H1 (cell line): ENCODE data around the gene STPG1. TPM values are rescaled to one million over a fixed set of nuclear protein-coding genes. Genes with fewer than 3 reads are reported as not detected.

ENCODE experiments used
- CEBPB ChIP-seq: IDR thresholded peaks from 2 replicates; pipeline ENCODE4 v1.6.1; 2012; ENCODE audit warnings: low read depth, low read length
- EZH2 ChIP-seq: fragments of 200-600 bp; sonication (generic); IDR thresholded peaks from 2 replicates; pipeline ENCODE4 v1.7.1; 2012; ENCODE audit warnings: low read depth, mild to moderate bottlenecking, moderate library complexity, low read length, inconsistent platforms; ENCODE audit not compliant: severe bottlenecking
- JUN ChIP-seq: IDR thresholded peaks from 2 replicates; pipeline ENCODE4 v1.6.1; 2011; ENCODE audit warnings: low read depth, mild to moderate bottlenecking, improper control_type of control experiment, low read length
- NRF1 ChIP-seq: IDR thresholded peaks from 2 replicates; pipeline ENCODE4 v1.6.1; 2011; ENCODE audit warnings: mild to moderate bottlenecking, low read depth, low read length, improper control_type of control experiment
- polyA plus RNA-seq, 7 experiments: library from polyadenylated mRNA; depleted of rRNA in 3 of 7; stranded (reverse) in 5 of 7; unstranded in 2 of 7; fragments of >200 nt in 5 of 7; fragments of 200-250 nt in 2 of 7; gene quantifications; 1 replicate in 5 of 7; 2 replicates in 1 of 7; 4 replicates in 1 of 7; pipeline versions ENCODE4 v1.2.1 to v1.2.3, GENCODE V29; 2011 to 2013; ENCODE audit warnings: missing spikeins in 2 of 7, mixed read lengths in 2 of 7
- total RNA-seq: library from RNA; stranded (reverse); fragmentation: NEBNext Ultra II Directional; extraction: Animal tissue kit (Norgen Biotek cat#: 25700); gene quantifications from 2 replicates; pipeline ENCODE4 v1.2.1, GENCODE V29; 2021
- TF ChIP-seq, protein P1 (sequence below): fragments of 300-600 bp; sonication (generic); IDR thresholded peaks from 2 replicates; pipeline ENCODE4 v1.7.1; 2012; ENCODE audit warnings: low read length, moderate library complexity, mild to moderate bottlenecking, inconsistent platforms; ENCODE audit not compliant: insufficient replicate concordance
- TF ChIP-seq, protein P2 (sequence below), 3 experiments: IDR thresholded peaks; 1 replicate in 2 of 3; 2 replicates in 1 of 3; pipeline versions ENCODE4 v1.5.1 to v1.6.1; 2011; ENCODE audit warnings: low read length in 3 of 3, mild to moderate bottlenecking in 3 of 3, inconsistent platforms in 2 of 3, low read depth in 1 of 3, moderate library complexity in 1 of 3; ENCODE audit not compliant: insufficient read depth in 1 of 3; ENCODE audit errors: control extremely low read depth in 1 of 3

Gene STPG1
- total and polyA plus RNA-seq, 2 of the 8 experiments (the other 6 are each of a cell fraction or from before 2014, with no cell fraction given), result 10.3 to 11.2 TPM

DNA sequence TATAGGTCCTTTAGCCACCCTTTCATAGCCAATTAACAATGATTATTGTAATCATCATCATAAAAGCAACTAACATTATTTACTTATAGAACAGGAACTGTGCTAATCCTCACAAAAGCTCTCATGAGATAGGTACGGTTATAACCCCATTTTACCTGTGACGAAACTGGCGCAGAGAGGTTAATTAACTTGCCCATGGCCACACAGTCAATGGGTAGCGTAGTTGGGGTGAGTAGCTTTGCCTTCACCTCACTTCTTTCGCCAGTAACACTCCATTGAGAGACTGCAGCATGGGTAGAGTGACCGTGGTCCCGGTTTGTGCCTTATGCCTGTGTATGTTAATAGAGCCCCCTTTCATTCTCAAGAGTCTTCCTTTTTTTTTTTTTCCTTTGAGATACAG, 12.3 kb upstream of the STPG1 start (continued):
- TF ChIP-seq, protein P1, sequence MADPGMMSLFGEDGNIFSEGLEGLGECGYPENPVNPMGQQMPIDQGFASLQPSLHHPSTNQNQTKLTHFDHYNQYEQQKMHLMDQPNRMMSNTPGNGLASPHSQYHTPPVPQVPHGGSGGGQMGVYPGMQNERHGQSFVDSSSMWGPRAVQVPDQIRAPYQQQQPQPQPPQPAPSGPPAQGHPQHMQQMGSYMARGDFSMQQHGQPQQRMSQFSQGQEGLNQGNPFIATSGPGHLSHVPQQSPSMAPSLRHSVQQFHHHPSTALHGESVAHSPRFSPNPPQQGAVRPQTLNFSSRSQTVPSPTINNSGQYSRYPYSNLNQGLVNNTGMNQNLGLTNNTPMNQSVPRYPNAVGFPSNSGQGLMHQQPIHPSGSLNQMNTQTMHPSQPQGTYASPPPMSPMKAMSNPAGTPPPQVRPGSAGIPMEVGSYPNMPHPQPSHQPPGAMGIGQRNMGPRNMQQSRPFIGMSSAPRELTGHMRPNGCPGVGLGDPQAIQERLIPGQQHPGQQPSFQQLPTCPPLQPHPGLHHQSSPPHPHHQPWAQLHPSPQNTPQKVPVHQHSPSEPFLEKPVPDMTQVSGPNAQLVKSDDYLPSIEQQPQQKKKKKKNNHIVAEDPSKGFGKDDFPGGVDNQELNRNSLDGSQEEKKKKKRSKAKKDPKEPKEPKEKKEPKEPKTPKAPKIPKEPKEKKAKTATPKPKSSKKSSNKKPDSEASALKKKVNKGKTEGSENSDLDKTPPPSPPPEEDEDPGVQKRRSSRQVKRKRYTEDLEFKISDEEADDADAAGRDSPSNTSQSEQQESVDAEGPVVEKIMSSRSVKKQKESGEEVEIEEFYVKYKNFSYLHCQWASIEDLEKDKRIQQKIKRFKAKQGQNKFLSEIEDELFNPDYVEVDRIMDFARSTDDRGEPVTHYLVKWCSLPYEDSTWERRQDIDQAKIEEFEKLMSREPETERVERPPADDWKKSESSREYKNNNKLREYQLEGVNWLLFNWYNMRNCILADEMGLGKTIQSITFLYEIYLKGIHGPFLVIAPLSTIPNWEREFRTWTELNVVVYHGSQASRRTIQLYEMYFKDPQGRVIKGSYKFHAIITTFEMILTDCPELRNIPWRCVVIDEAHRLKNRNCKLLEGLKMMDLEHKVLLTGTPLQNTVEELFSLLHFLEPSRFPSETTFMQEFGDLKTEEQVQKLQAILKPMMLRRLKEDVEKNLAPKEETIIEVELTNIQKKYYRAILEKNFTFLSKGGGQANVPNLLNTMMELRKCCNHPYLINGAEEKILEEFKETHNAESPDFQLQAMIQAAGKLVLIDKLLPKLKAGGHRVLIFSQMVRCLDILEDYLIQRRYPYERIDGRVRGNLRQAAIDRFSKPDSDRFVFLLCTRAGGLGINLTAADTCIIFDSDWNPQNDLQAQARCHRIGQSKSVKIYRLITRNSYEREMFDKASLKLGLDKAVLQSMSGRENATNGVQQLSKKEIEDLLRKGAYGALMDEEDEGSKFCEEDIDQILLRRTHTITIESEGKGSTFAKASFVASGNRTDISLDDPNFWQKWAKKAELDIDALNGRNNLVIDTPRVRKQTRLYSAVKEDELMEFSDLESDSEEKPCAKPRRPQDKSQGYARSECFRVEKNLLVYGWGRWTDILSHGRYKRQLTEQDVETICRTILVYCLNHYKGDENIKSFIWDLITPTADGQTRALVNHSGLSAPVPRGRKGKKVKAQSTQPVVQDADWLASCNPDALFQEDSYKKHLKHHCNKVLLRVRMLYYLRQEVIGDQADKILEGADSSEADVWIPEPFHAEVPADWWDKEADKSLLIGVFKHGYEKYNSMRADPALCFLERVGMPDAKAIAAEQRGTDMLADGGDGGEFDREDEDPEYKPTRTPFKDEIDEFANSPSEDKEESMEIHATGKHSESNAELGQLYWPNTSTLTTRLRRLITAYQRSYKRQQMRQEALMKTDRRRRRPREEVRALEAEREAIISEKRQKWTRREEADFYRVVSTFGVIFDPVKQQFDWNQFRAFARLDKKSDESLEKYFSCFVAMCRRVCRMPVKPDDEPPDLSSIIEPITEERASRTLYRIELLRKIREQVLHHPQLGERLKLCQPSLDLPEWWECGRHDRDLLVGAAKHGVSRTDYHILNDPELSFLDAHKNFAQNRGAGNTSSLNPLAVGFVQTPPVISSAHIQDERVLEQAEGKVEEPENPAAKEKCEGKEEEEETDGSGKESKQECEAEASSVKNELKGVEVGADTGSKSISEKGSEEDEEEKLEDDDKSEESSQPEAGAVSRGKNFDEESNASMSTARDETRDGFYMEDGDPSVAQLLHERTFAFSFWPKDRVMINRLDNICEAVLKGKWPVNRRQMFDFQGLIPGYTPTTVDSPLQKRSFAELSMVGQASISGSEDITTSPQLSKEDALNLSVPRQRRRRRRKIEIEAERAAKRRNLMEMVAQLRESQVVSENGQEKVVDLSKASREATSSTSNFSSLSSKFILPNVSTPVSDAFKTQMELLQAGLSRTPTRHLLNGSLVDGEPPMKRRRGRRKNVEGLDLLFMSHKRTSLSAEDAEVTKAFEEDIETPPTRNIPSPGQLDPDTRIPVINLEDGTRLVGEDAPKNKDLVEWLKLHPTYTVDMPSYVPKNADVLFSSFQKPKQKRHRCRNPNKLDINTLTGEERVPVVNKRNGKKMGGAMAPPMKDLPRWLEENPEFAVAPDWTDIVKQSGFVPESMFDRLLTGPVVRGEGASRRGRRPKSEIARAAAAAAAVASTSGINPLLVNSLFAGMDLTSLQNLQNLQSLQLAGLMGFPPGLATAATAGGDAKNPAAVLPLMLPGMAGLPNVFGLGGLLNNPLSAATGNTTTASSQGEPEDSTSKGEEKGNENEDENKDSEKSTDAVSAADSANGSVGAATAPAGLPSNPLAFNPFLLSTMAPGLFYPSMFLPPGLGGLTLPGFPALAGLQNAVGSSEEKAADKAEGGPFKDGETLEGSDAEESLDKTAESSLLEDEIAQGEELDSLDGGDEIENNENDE, result no peak
- TF ChIP-seq EZH2 (no peak), NRF1 (no peak), CEBPB (no peak), JUN (no peak)
- TF ChIP-seq, protein P2, sequence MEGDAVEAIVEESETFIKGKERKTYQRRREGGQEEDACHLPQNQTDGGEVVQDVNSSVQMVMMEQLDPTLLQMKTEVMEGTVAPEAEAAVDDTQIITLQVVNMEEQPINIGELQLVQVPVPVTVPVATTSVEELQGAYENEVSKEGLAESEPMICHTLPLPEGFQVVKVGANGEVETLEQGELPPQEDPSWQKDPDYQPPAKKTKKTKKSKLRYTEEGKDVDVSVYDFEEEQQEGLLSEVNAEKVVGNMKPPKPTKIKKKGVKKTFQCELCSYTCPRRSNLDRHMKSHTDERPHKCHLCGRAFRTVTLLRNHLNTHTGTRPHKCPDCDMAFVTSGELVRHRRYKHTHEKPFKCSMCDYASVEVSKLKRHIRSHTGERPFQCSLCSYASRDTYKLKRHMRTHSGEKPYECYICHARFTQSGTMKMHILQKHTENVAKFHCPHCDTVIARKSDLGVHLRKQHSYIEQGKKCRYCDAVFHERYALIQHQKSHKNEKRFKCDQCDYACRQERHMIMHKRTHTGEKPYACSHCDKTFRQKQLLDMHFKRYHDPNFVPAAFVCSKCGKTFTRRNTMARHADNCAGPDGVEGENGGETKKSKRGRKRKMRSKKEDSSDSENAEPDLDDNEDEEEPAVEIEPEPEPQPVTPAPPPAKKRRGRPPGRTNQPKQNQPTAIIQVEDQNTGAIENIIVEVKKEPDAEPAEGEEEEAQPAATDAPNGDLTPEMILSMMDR (IDR thresholded peaks at IDR 0.05; ENCODE audit: control extremely low read depth in 1 of 3, insufficient read depth in 1 of 3, low read depth in 1 of 3, low read length in 3 of 3), result no peak
- TF ChIP-seq, all 59 proteins: peak for 0
